ENCODE data around the gene C5orf58. TPM values are rescaled to one million over a fixed set of nuclear protein-coding genes. Genes with fewer than 3 reads are reported as not detected.
A peak's percentile ranks its signal among the peaks of the same experiment; 100 is the strongest.

C5orf58 gene, protein sequence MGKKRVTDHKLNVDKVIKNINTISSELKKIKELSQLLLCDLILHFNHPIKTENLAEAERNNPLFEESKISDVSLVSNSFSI
- polyA plus RNA-seq (not detected in 2 replicates), polyA minus RNA-seq (not detected in 2 replicates)

DNA sequence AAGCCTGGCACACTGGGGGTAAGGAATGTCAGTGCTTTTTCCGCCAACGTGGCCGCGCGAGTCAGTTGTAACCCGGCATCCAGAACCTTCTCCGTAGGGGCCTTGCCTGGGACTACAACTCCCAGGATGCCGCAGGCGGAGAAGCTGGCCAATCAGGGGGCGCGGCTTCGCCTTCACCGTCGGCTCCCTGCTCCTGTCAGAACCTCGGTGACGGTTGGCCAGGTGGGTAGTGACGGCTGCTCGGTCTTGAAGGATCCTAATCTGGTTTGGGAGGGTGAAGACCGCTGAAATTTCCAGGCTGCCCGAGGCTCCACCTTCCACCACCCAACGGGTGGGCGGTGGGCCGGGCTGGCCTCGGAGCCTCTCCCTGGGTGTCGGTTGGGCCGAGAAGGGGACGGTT is at the start of gene C5orf58:
Gene C5orf58 (plus strand): TSS at position 200 of the 400 bp plus-strand sequence. CDS start 1,992 bp downstream, outside the sequence.
- H2AFZ ChIP-seq (ENCODE audit: low read depth, low read length): no peak within 1 kb of the TSS
- H3F3A ChIP-seq (ENCODE audit: insufficient read depth, low read length, poor library complexity, severe bottlenecking): no peaks in the 10 kb centered on the region
- TF ChIP-seq, protein P1, sequence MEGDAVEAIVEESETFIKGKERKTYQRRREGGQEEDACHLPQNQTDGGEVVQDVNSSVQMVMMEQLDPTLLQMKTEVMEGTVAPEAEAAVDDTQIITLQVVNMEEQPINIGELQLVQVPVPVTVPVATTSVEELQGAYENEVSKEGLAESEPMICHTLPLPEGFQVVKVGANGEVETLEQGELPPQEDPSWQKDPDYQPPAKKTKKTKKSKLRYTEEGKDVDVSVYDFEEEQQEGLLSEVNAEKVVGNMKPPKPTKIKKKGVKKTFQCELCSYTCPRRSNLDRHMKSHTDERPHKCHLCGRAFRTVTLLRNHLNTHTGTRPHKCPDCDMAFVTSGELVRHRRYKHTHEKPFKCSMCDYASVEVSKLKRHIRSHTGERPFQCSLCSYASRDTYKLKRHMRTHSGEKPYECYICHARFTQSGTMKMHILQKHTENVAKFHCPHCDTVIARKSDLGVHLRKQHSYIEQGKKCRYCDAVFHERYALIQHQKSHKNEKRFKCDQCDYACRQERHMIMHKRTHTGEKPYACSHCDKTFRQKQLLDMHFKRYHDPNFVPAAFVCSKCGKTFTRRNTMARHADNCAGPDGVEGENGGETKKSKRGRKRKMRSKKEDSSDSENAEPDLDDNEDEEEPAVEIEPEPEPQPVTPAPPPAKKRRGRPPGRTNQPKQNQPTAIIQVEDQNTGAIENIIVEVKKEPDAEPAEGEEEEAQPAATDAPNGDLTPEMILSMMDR (IDR thresholded peaks at IDR 0.05; ENCODE audit: poor library complexity, severe bottlenecking): no peak
- TF ChIP-seq RAD21 (conservative IDR thresholded peaks at IDR 0.05) (no peak), POLR2AphosphoS5 (IDR thresholded peaks at IDR 0.05) (no peak), TAF1 (IDR thresholded peaks at IDR 0.05; ENCODE audit: low read depth) (no peak), SMC3 (conservative IDR thresholded peaks at IDR 0.05; ENCODE audit: poor library complexity) (no peak), EP300 (conservative IDR thresholded peaks at IDR 0.05; ENCODE audit: poor library complexity, severe bottlenecking) (no peak), MXI1 (conservative IDR thresholded peaks at IDR 0.05; ENCODE audit: poor library complexity, severe bottlenecking) (no peak), EZH2 (IDR thresholded peaks at IDR 0.05; ENCODE audit: borderline replicate concordance, insufficient read depth, low read length, poor library complexity, severe bottlenecking) (no peak)
- TF ChIP-seq, protein P2, sequence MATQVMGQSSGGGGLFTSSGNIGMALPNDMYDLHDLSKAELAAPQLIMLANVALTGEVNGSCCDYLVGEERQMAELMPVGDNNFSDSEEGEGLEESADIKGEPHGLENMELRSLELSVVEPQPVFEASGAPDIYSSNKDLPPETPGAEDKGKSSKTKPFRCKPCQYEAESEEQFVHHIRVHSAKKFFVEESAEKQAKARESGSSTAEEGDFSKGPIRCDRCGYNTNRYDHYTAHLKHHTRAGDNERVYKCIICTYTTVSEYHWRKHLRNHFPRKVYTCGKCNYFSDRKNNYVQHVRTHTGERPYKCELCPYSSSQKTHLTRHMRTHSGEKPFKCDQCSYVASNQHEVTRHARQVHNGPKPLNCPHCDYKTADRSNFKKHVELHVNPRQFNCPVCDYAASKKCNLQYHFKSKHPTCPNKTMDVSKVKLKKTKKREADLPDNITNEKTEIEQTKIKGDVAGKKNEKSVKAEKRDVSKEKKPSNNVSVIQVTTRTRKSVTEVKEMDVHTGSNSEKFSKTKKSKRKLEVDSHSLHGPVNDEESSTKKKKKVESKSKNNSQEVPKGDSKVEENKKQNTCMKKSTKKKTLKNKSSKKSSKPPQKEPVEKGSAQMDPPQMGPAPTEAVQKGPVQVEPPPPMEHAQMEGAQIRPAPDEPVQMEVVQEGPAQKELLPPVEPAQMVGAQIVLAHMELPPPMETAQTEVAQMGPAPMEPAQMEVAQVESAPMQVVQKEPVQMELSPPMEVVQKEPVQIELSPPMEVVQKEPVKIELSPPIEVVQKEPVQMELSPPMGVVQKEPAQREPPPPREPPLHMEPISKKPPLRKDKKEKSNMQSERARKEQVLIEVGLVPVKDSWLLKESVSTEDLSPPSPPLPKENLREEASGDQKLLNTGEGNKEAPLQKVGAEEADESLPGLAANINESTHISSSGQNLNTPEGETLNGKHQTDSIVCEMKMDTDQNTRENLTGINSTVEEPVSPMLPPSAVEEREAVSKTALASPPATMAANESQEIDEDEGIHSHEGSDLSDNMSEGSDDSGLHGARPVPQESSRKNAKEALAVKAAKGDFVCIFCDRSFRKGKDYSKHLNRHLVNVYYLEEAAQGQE (IDR thresholded peaks at IDR 0.05; ENCODE audit: borderline replicate concordance): no peak
- H3K4me2 ChIP-seq (ENCODE audit: low read length): no peak within 1 kb of the TSS
- H3K4me3 ChIP-seq (ENCODE audit: low read length): no peak within 1 kb of the TSS
- no peak within 1 kb of the TSS for H3K9ac ChIP-seq (ENCODE audit: low read length)
- H3K27me3 ChIP-seq (ENCODE audit: insufficient read depth, low read depth, low read length): no peaks in the 10 kb centered on the region
- H3K9me3 ChIP-seq (ENCODE audit: low read length): no peaks in the 10 kb centered on the region
- no peaks in the 10 kb centered on the region for H3K9me2 ChIP-seq (ENCODE audit: insufficient read depth, low read length)
- no peak within 1 kb of the TSS for H3K27ac ChIP-seq (ENCODE audit: low read length)
- H3K36me3 ChIP-seq (ENCODE audit: insufficient read depth, low read length): no peaks in the 10 kb centered on the region
- no peaks in the 10 kb centered on the region for H3K79me2 ChIP-seq (replicated peaks; ENCODE audit: insufficient read depth, low read length)
- no peaks in the 10 kb centered on the region for H4K20me1 ChIP-seq (ENCODE audit: insufficient read depth)

DNA sequence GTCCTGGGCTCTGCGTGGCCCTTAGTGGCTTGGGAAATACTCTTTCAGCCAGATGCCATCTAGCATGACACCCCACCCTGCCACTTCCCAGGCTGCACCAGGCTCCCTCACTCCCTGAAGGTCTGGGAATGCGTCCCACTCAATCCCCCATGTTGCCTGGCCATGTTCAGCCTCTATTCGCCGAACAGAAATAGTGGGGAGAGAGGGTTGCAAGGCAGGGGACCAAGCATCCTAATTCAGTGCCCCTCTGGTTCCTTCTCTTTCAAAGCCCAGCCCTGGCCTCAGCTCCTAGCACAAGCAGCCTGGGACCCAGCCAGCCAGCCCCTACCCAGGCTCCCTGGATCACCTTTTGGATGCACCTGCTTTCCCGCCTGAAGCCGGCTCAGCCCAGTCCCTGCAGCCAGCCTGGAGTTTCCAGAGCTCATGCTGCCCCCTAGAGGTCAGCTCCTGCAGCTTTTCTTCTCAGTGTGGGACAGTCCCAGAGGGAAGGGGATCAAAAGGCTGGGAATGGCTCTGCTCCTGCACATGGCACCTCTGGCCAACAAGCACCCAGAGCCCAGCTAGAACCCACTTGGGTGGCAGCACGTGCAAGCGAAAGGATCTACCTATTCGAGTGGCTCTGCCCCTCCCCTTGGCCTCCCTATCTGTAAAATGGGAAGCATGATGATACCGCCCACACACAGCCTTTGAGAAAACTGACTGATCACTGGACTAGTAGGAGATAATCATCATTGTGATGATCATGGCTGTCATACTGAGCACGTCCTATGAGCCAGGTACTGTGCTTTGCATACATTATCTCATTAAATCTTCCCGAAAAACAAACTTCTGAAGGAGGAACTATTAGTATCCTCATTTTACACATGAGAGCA is 48.7 kb upstream of the C5orf58 start:
- Histone ChIP-seq H3K27me3 (ENCODE audit: insufficient read depth, low read depth, low read length) (no peaks in the 10 kb centered on the region), H2AFZ (ENCODE audit: low read depth, low read length) (no peak overlapping the region), H3K36me3 (ENCODE audit: insufficient read depth, low read length) (no peaks in the 10 kb centered on the region)

More for the DNA sequence above, 48.7 kb upstream of the C5orf58 start:
- H3K4me2 ChIP-seq (ENCODE audit: low read length): no peak overlapping the region
- H3K79me2 ChIP-seq (replicated peaks; ENCODE audit: insufficient read depth, low read length): no peaks in the 10 kb centered on the region
- H3K4me3 ChIP-seq (ENCODE audit: low read length): no peak overlapping the region
- TF ChIP-seq EP300 (conservative IDR thresholded peaks at IDR 0.05; ENCODE audit: poor library complexity, severe bottlenecking) (no peak), MXI1 (conservative IDR thresholded peaks at IDR 0.05; ENCODE audit: poor library complexity, severe bottlenecking) (no peak), RAD21 (conservative IDR thresholded peaks at IDR 0.05) (peak; percentile 61), SMC3 (conservative IDR thresholded peaks at IDR 0.05; ENCODE audit: poor library complexity) (peak; percentile 59), EZH2 (IDR thresholded peaks at IDR 0.05; ENCODE audit: borderline replicate concordance, insufficient read depth, low read length, poor library complexity, severe bottlenecking) (no peak), POLR2AphosphoS5 (IDR thresholded peaks at IDR 0.05) (no peak), TAF1 (IDR thresholded peaks at IDR 0.05; ENCODE audit: low read depth) (no peak)
- TF ChIP-seq, protein P1 (IDR thresholded peaks at IDR 0.05; ENCODE audit: poor library complexity, severe bottlenecking): peak; percentile 67
- TF ChIP-seq, protein P2 (IDR thresholded peaks at IDR 0.05; ENCODE audit: borderline replicate concordance): no peak
- no peaks in the 10 kb centered on the region for H4K20me1 ChIP-seq (ENCODE audit: insufficient read depth)
- H3K9ac ChIP-seq (ENCODE audit: low read length): no peak overlapping the region
- H3K27ac ChIP-seq (ENCODE audit: low read length): no peak overlapping the region
- H3K9me2 ChIP-seq (ENCODE audit: insufficient read depth, low read length): no peaks in the 10 kb centered on the region
- no peaks in the 10 kb centered on the region for H3K9me3 ChIP-seq (ENCODE audit: low read length)
- H3F3A ChIP-seq (ENCODE audit: insufficient read depth, low read length, poor library complexity, severe bottlenecking): no peaks in the 10 kb centered on the region
